DND-41 (cell line): ENCODE data around the gene HOXC6.
A peak's percentile ranks its signal among the peaks of the same experiment; 100 is the strongest.

Source experiments
- CTCF ChIP-seq: IDR thresholded peaks from 2 replicates; pipeline ENCODE4 v1.5.1; 2012; ENCODE audit warnings: borderline replicate concordance, low read length, moderate library complexity, mild to moderate bottlenecking; ENCODE audit not compliant: poor library complexity, severe bottlenecking; ENCODE audit errors: extremely low read depth
- EZH2 ChIP-seq: IDR thresholded peaks from 3 replicates; pipeline ENCODE4 v1.6.1; 2012; ENCODE audit warnings: borderline replicate concordance, low read depth, mild to moderate bottlenecking, moderate library complexity, low read length, inconsistent platforms; ENCODE audit not compliant: severe bottlenecking

GRCh38 chr12:54026640-54027441, 1.4 kb upstream of the HOXC6 start:
- TF ChIP-seq CTCF (no peak), EZH2 (peak; percentile 22)
